ENCODE measurements around the gene TNIK.
"Not testable (repeated sequence)": the region's sequence is repeated elsewhere in the genome, so short reads cannot be mapped to it uniquely, and the experiment has no call there.

Gene TNIK

DNA sequence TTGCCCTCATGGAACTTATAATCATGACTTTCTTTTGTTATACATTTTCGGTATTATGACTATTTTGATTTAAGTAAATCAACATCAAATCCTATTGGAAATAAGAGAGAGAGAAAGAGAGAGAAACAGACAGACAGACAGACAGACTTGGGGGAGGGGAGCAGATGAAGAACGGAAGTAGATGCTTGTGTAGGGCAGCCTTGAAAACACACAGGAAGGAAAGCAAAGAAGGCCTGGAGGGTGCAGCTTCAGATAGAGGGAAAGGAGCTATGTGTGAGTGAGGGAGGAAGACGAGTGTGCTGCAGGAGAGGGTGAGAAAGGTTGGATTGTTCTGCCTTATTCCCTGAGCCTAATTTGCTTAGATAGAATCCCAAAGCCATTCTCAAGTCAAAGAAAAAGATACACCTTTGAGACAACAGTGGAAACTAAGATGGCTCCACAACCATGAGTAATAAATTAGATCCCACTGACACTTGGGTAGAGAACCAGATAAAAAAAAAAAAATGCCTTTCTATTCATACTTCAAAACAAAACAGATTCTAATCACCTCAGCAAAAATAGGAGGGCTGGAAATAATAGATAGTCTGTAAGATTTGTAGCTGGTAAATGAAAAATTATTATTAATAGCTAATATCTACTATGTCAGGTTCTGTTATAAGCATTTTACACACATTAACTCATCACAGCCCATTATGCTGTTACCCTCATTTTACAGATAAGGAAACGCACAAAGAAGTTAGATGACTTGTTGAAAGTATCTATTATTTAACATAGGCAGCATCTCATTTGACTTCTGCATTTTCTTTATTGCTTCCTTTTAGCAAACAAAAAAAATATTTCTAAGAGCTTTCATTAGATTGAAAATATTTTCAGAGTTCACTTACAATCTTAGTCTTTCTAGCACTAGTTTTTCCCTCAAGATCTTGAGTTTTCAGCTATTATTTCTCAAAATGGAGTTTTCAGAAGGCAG is 214.1 kb downstream of the TNIK start:
- DNase-seq = no peak
- Histone ChIP-seq H3K4me1 (no peaks in the 10 kb centered on the region), H3K27ac (no peak overlapping the region), H3K36me3 (no peaks in the 10 kb centered on the region), H3K9me3 (no peaks in the 10 kb centered on the region), H3K4me3 (no peak overlapping the region), H3K27me3 (no peaks in the 10 kb centered on the region)
- intact Hi-C loops (cut with DNase I; ENCODE audit: low total_unique reads) = no loop called here
- TF ChIP-seq, protein P1, sequence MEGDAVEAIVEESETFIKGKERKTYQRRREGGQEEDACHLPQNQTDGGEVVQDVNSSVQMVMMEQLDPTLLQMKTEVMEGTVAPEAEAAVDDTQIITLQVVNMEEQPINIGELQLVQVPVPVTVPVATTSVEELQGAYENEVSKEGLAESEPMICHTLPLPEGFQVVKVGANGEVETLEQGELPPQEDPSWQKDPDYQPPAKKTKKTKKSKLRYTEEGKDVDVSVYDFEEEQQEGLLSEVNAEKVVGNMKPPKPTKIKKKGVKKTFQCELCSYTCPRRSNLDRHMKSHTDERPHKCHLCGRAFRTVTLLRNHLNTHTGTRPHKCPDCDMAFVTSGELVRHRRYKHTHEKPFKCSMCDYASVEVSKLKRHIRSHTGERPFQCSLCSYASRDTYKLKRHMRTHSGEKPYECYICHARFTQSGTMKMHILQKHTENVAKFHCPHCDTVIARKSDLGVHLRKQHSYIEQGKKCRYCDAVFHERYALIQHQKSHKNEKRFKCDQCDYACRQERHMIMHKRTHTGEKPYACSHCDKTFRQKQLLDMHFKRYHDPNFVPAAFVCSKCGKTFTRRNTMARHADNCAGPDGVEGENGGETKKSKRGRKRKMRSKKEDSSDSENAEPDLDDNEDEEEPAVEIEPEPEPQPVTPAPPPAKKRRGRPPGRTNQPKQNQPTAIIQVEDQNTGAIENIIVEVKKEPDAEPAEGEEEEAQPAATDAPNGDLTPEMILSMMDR (IDR thresholded peaks at IDR 0.05) = no peak

DNA sequence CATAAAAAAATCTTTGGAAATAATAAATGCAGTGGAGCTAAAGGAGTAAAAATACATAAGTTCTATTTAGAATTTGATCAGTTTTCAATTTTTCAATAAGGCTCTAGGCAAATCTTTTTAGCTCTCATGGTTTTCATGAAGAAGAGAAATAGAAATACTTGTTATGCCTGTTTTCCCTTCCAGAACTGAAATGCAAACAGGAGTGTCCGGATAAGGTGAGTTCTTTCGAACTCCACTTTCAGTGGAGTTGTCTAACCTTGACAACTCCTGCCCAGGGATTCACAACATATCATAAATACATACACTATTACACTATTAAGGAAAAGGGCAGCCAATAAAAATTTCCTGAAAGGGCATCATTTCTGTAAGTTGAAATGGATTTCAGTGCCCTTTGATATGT is 217.3 kb downstream of the TNIK start:
- intact Hi-C loops (cut with DNase I; ENCODE audit: low total_unique reads) = no loop called here
- Histone ChIP-seq H3K9me3 (no peaks in the 10 kb centered on the region), H3K27ac (no peak overlapping the region), H3K4me1 (no peaks in the 10 kb centered on the region), H3K36me3 (no peaks in the 10 kb centered on the region), H3K4me3 (no peak overlapping the region), H3K27me3 (no peaks in the 10 kb centered on the region)
- TF ChIP-seq, protein P1 (IDR thresholded peaks at IDR 0.05) = no peak
- DNase-seq = no peak

DNA sequence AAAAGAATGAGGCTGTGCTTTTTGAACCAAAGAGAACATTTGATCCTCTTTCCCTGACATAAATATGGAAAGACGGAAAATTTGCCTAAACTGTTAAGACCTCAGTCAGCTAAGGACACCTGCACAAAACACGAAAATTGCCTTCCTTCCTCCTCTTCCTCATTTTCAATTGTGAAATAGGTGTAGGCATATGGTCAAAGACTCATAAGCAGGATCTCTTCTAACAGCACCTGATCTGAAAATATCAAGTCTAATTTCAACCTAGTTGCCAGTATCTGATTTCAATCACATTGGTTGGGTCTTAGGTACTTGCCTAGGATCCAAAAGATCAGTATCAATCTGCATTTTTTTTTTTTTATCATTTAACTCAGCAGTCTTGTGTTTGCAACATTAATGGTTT is 218.0 kb downstream of the TNIK start:
- no peak for DNase-seq
- no peaks in the 10 kb centered on the region for H3K36me3 ChIP-seq
- no peaks in the 10 kb centered on the region for H3K9me3 ChIP-seq
- no peaks in the 10 kb centered on the region for H3K4me1 ChIP-seq
- intact Hi-C loops (cut with DNase I; ENCODE audit: low total_unique reads) = no loop called here
- H3K4me3 ChIP-seq = no peak overlapping the region
- H3K27ac ChIP-seq = no peak overlapping the region
- no peaks in the 10 kb centered on the region for H3K27me3 ChIP-seq
- TF ChIP-seq, protein P1 (IDR thresholded peaks at IDR 0.05) = no peak

DNA sequence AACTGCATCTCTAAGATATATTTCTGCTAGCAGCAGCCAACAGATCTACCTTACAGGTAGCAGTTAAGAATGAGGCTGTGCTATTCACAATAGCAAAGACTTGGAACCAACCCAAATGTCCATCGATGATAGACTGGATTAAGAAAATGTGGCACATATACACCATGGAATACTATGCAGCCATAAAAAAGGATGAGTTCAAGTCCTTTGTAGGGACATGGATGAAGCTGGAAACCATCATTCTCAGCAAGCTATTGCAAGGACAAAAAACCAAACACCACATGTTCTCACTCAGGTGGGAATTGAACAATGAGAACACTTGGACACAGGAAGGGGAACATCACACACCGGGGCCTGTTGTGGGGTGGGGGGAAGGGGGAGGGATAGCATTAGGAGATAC is 218.6 kb downstream of the TNIK start:
- intact Hi-C loops (cut with DNase I; ENCODE audit: low total_unique reads); DNase-seq; H3K36me3 ChIP-seq; H3K9me3 ChIP-seq; H3K4me3 ChIP-seq; H3K4me1 ChIP-seq; H3K27ac ChIP-seq; H3K27me3 ChIP-seq: not testable (repeated sequence)

DNA sequence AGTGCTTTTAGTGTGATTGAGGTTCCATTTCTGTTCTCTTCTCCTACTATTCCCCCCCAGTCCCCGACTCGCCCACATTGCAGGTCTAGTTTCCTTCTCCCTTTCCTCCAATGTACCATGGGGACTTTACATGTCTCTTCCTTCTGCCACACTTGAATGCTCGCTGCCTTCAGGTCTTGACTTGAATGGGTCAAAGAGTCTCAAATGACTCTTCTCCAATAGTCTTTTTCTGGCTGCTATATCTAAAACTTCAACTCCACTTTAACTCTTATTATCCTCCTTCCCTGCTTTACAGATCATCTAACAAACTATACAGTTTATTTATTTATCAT is 219.7 kb downstream of the TNIK start:
- H3K4me1 ChIP-seq = no peaks in the 10 kb centered on the region
- H3K27ac ChIP-seq = no peak overlapping the region
- no peaks in the 10 kb centered on the region for H3K36me3 ChIP-seq
- no peak for DNase-seq
- intact Hi-C loops (cut with DNase I; ENCODE audit: low total_unique reads) = no loop called here
- H3K9me3 ChIP-seq = no peaks in the 10 kb centered on the region
- H3K4me3 ChIP-seq = no peak overlapping the region
- H3K27me3 ChIP-seq = no peaks in the 10 kb centered on the region
- TF ChIP-seq, protein P1 (IDR thresholded peaks at IDR 0.05) = no peak

DNA sequence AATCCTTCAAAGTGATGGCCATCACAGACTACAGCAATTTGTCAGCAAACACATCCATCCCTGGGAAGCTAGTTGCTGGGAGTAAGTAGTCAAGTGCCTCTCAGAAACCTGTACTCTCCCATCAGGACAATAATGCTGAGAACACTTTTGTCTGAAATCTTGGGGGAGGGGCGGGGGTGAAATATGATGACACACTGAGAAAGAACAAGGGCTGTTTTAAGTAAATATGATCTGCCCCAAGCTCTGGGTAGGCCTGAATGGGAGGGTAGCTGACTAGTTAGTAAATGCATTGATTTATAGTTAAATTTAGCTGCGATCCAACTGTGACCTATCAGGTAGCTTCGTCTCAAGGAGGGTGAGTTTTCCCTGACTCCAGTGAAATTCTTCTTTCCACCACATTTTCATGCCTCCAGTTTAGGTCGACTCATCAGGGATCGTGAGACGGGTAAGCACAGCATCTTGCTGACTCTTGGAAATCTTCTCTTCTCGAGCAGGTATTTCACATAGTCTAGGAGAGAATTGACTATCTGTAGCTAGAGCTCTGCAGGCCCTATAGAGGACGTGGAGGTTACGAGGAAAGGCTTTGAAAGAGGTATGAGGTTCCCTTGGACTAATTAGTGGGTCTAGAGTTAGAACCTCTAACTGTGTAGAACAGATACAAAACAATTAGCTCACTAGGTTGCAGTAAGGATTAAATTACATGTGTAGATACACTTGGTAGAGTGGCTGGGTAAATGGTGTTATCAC is 220.3 kb downstream of the TNIK start:
- H3K4me3 ChIP-seq = no peak overlapping the region
- no peak overlapping the region for H3K27ac ChIP-seq
- TF ChIP-seq, protein P1 (IDR thresholded peaks at IDR 0.05) = no peak
- H3K36me3 ChIP-seq = no peaks in the 10 kb centered on the region
- no peaks in the 10 kb centered on the region for H3K9me3 ChIP-seq
- no peaks in the 10 kb centered on the region for H3K27me3 ChIP-seq
- intact Hi-C loops (cut with DNase I; ENCODE audit: low total_unique reads) = no loop called here
- H3K4me1 ChIP-seq = no peaks in the 10 kb centered on the region
- no peak for DNase-seq

Data from tibial artery (tissue), 4 donors.